GM12878 (cell line): Measurements from ENCODE around the gene PLEKHG2. TPM values are rescaled to one million over a fixed set of nuclear protein-coding genes. Genes with fewer than 3 reads are reported as not detected.

Experiments used
- ATAC-seq: fragments of 200-7000 bp; cut with Tn5 transposase; 3 replicates; pipeline ENCODE4 v1.9.1; 2020; ENCODE audit warnings: mild to moderate bottlenecking, moderate library complexity
- BruUV-seq: library from RNA; stranded (reverse); fragments of 400-500 nt; replicated peaks from 2 replicates; lab custom pipeline; 2021; lab: Mats Ljungman, UMichigan
- CTCF ChIA-PET: fragments of 300-600 bp; sonication (Branson Sonifier 250); formaldehyde crosslinking; extraction: SDS; loops from one replicate; lab custom pipeline; 2021; ENCODE audit warnings: inconsistent platforms; lab: Yijun Ruan, JAX
- POLR2A ChIA-PET: fragments of 350-600 bp; formaldehyde crosslinking; extraction: SDS; loops from one replicate; lab custom pipeline; 2021; ENCODE audit warnings: inconsistent platforms; lab: Charles Lee
- RAD21 ChIA-PET: fragments of 300-600 bp; sonication (Branson Sonifier 250); formaldehyde crosslinking; loops from one replicate; lab custom pipeline; 2023; ENCODE audit warnings: antibody characterized with exemption; ENCODE audit not compliant: unreplicated experiment; lab: Charles Lee
- SMC1A ChIA-PET: fragments of 300-600 bp; sonication (Branson Sonifier 250); formaldehyde crosslinking; loops from one replicate; lab custom pipeline; 2023; ENCODE audit not compliant: unreplicated experiment, uncharacterized antibody; lab: Charles Lee
- DNase-seq: peaks from one replicate; pipeline ENCODE4 v3.0.0-alpha.2; 2011; ENCODE audit warnings: low read depth, low spot score
- FAIRE-seq: peaks from 3 replicates; lab custom pipeline; 2011; peaks lifted over from hg19 to GRCh38; lab: Jason Lieb, UNC
- H2AFZ ChIP-seq: 2 replicates; pipeline ENCODE4 v1.6.0; 2011; ENCODE audit warnings: low read depth, low read length, control low read depth; ENCODE audit not compliant: control insufficient read depth
- H3K27ac ChIP-seq: 2 replicates; pipeline ENCODE4 v1.5.1; 2011; ENCODE audit warnings: control low read depth; ENCODE audit not compliant: control insufficient read depth, insufficient read depth
- H3K27me3 ChIP-seq, 2 experiments: replicated peaks in 1 of 2; 2 replicates each; pipeline versions ENCODE4 v1.6.0 to v1.6.1; 2011; ENCODE audit warnings: low read length in 1 of 2; ENCODE audit not compliant: control insufficient read depth in 2 of 2, insufficient read depth in 2 of 2
- H3K36me3 ChIP-seq, 2 experiments: 2 replicates each; pipeline ENCODE4 v1.5.1; 2011; ENCODE audit warnings: low read length in 1 of 2; ENCODE audit not compliant: control insufficient read depth in 2 of 2, insufficient read depth in 2 of 2
- H3K4me1 ChIP-seq: 2 replicates; pipeline ENCODE4 v1.6.1; 2011; ENCODE audit warnings: mild to moderate bottlenecking, low read length, moderate library complexity, mixed read lengths; ENCODE audit not compliant: control insufficient read depth, insufficient read depth
- H3K4me2 ChIP-seq: 2 replicates; pipeline ENCODE4 v1.6.0; 2011; ENCODE audit warnings: control low read depth; ENCODE audit not compliant: control insufficient read depth, insufficient read depth
- H3K4me3 ChIP-seq: fragments of 200-600 bp; sonication (generic); 2 replicates; pipeline ENCODE4 v1.5.1; 2016
- H3K79me2 ChIP-seq: 2 replicates; pipeline ENCODE4 v1.6.0; 2011; ENCODE audit warnings: low read length; ENCODE audit not compliant: control insufficient read depth, insufficient read depth
- H3K9ac ChIP-seq: 2 replicates; pipeline ENCODE4 v1.8.0; 2011; ENCODE audit warnings: low read length, control low read depth, mixed read lengths; ENCODE audit not compliant: control insufficient read depth, insufficient read depth
- H3K9me3 ChIP-seq: replicated peaks from 3 replicates; pipeline ENCODE4 v1.5.1; 2011; ENCODE audit warnings: mild to moderate bottlenecking, low read length; ENCODE audit not compliant: control insufficient read depth, insufficient read depth
- H4K20me1 ChIP-seq: 2 replicates; pipeline ENCODE4 v1.6.0; 2011; ENCODE audit not compliant: control insufficient read depth, insufficient read depth
- ASH2L ChIP-seq: fragments of 300-600, 200-600 bp; sonication (generic); IDR thresholded peaks from 2 replicates; pipeline ENCODE4 v1.6.1; 2017; ENCODE audit warnings: low read depth, mild to moderate bottlenecking, borderline replicate concordance
- BCL11A ChIP-seq: IDR thresholded peaks from 2 replicates; pipeline ENCODE4 v1.6.1; 2011; ENCODE audit warnings: low read depth, low read length
- BCLAF1 ChIP-seq: fragments of 450-650 bp; IDR thresholded peaks from 2 replicates; pipeline ENCODE4 v1.6.1; 2017; ENCODE audit warnings: antibody characterized with exemption, mild to moderate bottlenecking, moderate library complexity
- CEBPB ChIP-seq, 2 experiments: fragments of 150-350 bp in 1 of 2; IDR thresholded peaks; 2 replicates each; pipeline ENCODE4 v1.6.1; 2012 to 2014; ENCODE audit warnings: low read depth in 2 of 2, low read length in 2 of 2, borderline replicate concordance in 1 of 2, inconsistent platforms in 1 of 2
- EED ChIP-seq: sonication (generic); IDR thresholded peaks from 2 replicates; pipeline ENCODE4 v1.6.1; 2016; ENCODE audit warnings: antibody characterized with exemption, low read depth
- KLF5 ChIP-seq: fragments of 450-650 bp; IDR thresholded peaks from 2 replicates; pipeline ENCODE4 v1.6.1; 2014; ENCODE audit warnings: mild to moderate bottlenecking; ENCODE audit not compliant: partially characterized antibody
- MEF2A ChIP-seq: IDR thresholded peaks from 2 replicates; pipeline ENCODE4 v1.6.1; 2011; ENCODE audit warnings: low read depth, mild to moderate bottlenecking, low read length, moderate library complexity; ENCODE audit not compliant: insufficient read depth
- NR2F1 ChIP-seq: fragments of 450-650 bp; conservative IDR thresholded peaks from 2 replicates; pipeline ENCODE4 v1.6.1; 2017; ENCODE audit warnings: mild to moderate bottlenecking
- POLR2A ChIP-seq: IDR thresholded peaks from 2 replicates; pipeline ENCODE4 v1.6.1; 2011; ENCODE audit warnings: low read depth, mild to moderate bottlenecking, low read length
- POLR2AphosphoS5 ChIP-seq: IDR thresholded peaks from 2 replicates; pipeline ENCODE4 v1.6.1; 2011; ENCODE audit warnings: mild to moderate bottlenecking, low read length, inconsistent platforms
- SREBF1 ChIP-seq: IDR thresholded peaks from 2 replicates; pipeline ENCODE4 v1.6.1; 2012; ENCODE audit warnings: mild to moderate bottlenecking, low read length
- SUPT20H ChIP-seq: IDR thresholded peaks from 2 replicates; pipeline ENCODE4 v1.6.1; 2011; ENCODE audit warnings: low read depth, mild to moderate bottlenecking, low read length, moderate library complexity, borderline replicate concordance; ENCODE audit not compliant: control insufficient read depth
- USF1 ChIP-seq: IDR thresholded peaks from 2 replicates; pipeline ENCODE4 v1.6.1; 2011; ENCODE audit warnings: borderline replicate concordance, low read depth, mild to moderate bottlenecking, moderate library complexity, mixed read lengths, low read length; ENCODE audit not compliant: insufficient read depth; ENCODE audit errors: extremely low read length
- ZNF217 ChIP-seq: fragments of 450-650 bp; IDR thresholded peaks from 2 replicates; pipeline ENCODE4 v1.6.1; 2017; ENCODE audit warnings: antibody characterized with exemption, mild to moderate bottlenecking
- WGBS: methylation state at CpG from one replicate; pipeline ENCODE4 v1.1.6; 2016; ENCODE audit warnings: low lambda C conversion rate; ENCODE audit not compliant: insufficient replicate concordance, insufficient coverage; ENCODE audit errors: missing lambda C conversion rate; 5-methylcytosine and 5-hydroxymethylcytosine counted together
- in situ Hi-C: fragments of 300-500 bp; cut with MboI; formaldehyde crosslinking; loops from 9 replicates; pipeline ENCODE4 v1.14.3; 2018; ENCODE audit warnings: mixed read lengths
- intact Hi-C: fragments of 100-400 bp; cut with micrococcal nuclease; formaldehyde crosslinking; loops from one replicate; pipeline ENCODE4 v1.14.2; 2022; ENCODE audit not compliant: unreplicated experiment
- polyA plus RNA-seq, 11 experiments: library from polyadenylated mRNA; depleted of rRNA in 4 of 11; unstranded in 6 of 11; stranded (reverse) in 5 of 11; fragments of >200 nt; fragmentation: Nextera tagmentation in 4 of 11; fragmentation: Illumina TruSeq in 1 of 11; extraction: Ambion mirVana in 4 of 11; extraction: Trizol in 1 of 11; gene quantifications; 1 replicate in 1 of 11; 2 replicates in 10 of 11; pipeline versions ENCODE4 v1.2.1 to v1.2.3, GENCODE V29; 2011 to 2016; ENCODE audit warnings: inconsistent platforms in 2 of 11, missing spikeins in 2 of 11, low read depth in 1 of 11
- total RNA-seq, 4 experiments: library from RNA; depleted of rRNA in 3 of 4; stranded (reverse); fragments of >200 nt in 3 of 4; fragmentation: Illumina TruSeq in 1 of 4; extraction: Trizol in 1 of 4; gene quantifications; 2 replicates each; pipeline versions ENCODE4 v1.2.1 to v1.2.3, GENCODE V29; 2013 to 2021
- TF ChIP-seq, protein P1 (sequence below): fragments of 450-650 bp; IDR thresholded peaks from 2 replicates; pipeline ENCODE4 v1.6.1; 2017; ENCODE audit warnings: mild to moderate bottlenecking, moderate library complexity

PLEKHG2 gene
- total and polyA plus RNA-seq, 10 of the 15 experiments (the other 5 are each of a cell fraction or from before 2014, with no cell fraction given) = 3.0 to 62.5 (median 17.2) TPM

- no peak for TF ChIP-seq BCLAF1
- no peak for TF ChIP-seq SREBF1
- no peak; the same call in 1 of the 2 replicates for TF ChIP-seq POLR2AphosphoS5
- TF ChIP-seq ZNF217 = no peak
- TF ChIP-seq EED = no peak
- no peak for TF ChIP-seq SUPT20H
- TF ChIP-seq, protein P1, sequence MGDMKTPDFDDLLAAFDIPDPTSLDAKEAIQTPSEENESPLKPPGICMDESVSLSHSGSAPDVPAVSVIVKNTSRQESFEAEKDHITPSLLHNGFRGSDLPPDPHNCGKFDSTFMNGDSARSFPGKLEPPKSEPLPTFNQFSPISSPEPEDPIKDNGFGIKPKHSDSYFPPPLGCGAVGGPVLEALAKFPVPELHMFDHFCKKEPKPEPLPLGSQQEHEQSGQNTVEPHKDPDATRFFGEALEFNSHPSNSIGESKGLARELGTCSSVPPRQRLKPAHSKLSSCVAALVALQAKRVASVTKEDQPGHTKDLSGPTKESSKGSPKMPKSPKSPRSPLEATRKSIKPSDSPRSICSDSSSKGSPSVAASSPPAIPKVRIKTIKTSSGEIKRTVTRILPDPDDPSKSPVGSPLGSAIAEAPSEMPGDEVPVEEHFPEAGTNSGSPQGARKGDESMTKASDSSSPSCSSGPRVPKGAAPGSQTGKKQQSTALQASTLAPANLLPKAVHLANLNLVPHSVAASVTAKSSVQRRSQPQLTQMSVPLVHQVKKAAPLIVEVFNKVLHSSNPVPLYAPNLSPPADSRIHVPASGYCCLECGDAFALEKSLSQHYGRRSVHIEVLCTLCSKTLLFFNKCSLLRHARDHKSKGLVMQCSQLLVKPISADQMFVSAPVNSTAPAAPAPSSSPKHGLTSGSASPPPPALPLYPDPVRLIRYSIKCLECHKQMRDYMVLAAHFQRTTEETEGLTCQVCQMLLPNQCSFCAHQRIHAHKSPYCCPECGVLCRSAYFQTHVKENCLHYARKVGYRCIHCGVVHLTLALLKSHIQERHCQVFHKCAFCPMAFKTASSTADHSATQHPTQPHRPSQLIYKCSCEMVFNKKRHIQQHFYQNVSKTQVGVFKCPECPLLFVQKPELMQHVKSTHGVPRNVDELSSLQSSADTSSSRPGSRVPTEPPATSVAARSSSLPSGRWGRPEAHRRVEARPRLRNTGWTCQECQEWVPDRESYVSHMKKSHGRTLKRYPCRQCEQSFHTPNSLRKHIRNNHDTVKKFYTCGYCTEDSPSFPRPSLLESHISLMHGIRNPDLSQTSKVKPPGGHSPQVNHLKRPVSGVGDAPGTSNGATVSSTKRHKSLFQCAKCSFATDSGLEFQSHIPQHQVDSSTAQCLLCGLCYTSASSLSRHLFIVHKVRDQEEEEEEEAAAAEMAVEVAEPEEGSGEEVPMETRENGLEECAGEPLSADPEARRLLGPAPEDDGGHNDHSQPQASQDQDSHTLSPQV = no peak
- TF ChIP-seq CEBPB (IDR thresholded peaks at IDR 0.05; ENCODE audit: borderline replicate concordance in 1 of 2, low read depth in 2 of 2, low read length in 2 of 2) = no peak
- TF ChIP-seq MEF2A = no peak
- TF ChIP-seq USF1 = no peak
- TF ChIP-seq KLF5 = no peak
- no peak for TF ChIP-seq ASH2L
- no peak for TF ChIP-seq POLR2A
- TF ChIP-seq BCL11A = no peak
- no peak for TF ChIP-seq NR2F1
- TF ChIP-seq, all 136 proteins: peak for 0
- H2AFZ ChIP-seq = no peak overlapping the region
- CTCF ChIA-PET = interaction anchor here (0.8 to 2.2 kb wide), 4 partner anchors 8 to 244 kb away, joined by 3 to 9 read pairs (median 4); partner anchors contain the start of genes PLEKHG2 and RPS16
- no peak overlapping the region for H3K4me2 ChIP-seq
- ATAC-seq (no peak), FAIRE-seq (no peak), DNase-seq (no peak)
- no TSS peak for BruUV-seq
- no peaks in the 10 kb centered on the region for H3K27me3 ChIP-seq
- intact Hi-C loops = no loop called here
- peaks cover 18% of the 10 kb centered on the region for H3K4me1 ChIP-seq
- RAD21 ChIA-PET = interaction anchor here (1.4 kb wide), 1 partner anchor 8 kb away, joined by 3 read pairs; the partner anchor contains the start of gene RPS16
- no peaks in the 10 kb centered on the region for H3K9me3 ChIP-seq
- POLR2A ChIA-PET = interaction anchor here (0.5 to 2.9 kb wide), 4 partner anchors 8 to 368 kb away, joined by 3 to 13 read pairs (median 5); partner anchors contain the start of gene RPS16
- H3K27ac ChIP-seq = no peak overlapping the region
- WGBS = 93% methylated on average over 11 of the region's 11 CpGs
- in situ Hi-C loops = no loop called here
- H3K79me2 ChIP-seq = peaks cover 3% of the 10 kb centered on the region
- H3K36me3 ChIP-seq = peaks cover 7 to 15% of the 10 kb centered on the region in 2 experiments; a peak in 3 of 4 replicates
- SMC1A ChIA-PET = interaction anchor here (1.2 to 1.6 kb wide), 2 partner anchors 9 to 12 kb away, joined by 3 to 5 read pairs; no protein-coding TSS in a partner anchor
- H4K20me1 ChIP-seq = no peaks in the 10 kb centered on the region; the same call in 1 of the 2 replicates
- H3K9ac ChIP-seq = no peak overlapping the region
- H3K4me3 ChIP-seq = no peak overlapping the region
Observed at GRCh38 chr19:39427707-39428106, 15.2 kb downstream of the PLEKHG2 start.
